ENCODE results near the gene FAF1.

GRCh38 chr1:50832167-50832566 lies 127.9 kb downstream of the FAF1 start:
- TF ChIP-seq GATA2 (CRISPR knock-in tag; IDR thresholded peaks at IDR 0.05) = no peak
- no peak for TF ChIP-seq ELF1 (tag; IDR thresholded peaks at IDR 0.05)
- no peak for TF ChIP-seq SMC3 (conservative IDR thresholded peaks at IDR 0.05; ENCODE audit: insufficient read depth, low read depth, low read length)
- no peak for TF ChIP-seq PREB (CRISPR knock-in tag; IDR thresholded peaks at IDR 0.05)
- TF ChIP-seq FOSL1 (tag; conservative IDR thresholded peaks at IDR 0.05) = no peak

Measured in K562 (cell line).